ENCODE results near the gene IGSF9B. TPM values are rescaled to one million over a fixed set of nuclear protein-coding genes. Genes with fewer than 3 reads are reported as not detected.

IGSF9B gene
- total and polyA plus RNA-seq, 3 experiments from 2014 or later = 1.4 to 15.2 (median 12.2) TPM

DNA sequence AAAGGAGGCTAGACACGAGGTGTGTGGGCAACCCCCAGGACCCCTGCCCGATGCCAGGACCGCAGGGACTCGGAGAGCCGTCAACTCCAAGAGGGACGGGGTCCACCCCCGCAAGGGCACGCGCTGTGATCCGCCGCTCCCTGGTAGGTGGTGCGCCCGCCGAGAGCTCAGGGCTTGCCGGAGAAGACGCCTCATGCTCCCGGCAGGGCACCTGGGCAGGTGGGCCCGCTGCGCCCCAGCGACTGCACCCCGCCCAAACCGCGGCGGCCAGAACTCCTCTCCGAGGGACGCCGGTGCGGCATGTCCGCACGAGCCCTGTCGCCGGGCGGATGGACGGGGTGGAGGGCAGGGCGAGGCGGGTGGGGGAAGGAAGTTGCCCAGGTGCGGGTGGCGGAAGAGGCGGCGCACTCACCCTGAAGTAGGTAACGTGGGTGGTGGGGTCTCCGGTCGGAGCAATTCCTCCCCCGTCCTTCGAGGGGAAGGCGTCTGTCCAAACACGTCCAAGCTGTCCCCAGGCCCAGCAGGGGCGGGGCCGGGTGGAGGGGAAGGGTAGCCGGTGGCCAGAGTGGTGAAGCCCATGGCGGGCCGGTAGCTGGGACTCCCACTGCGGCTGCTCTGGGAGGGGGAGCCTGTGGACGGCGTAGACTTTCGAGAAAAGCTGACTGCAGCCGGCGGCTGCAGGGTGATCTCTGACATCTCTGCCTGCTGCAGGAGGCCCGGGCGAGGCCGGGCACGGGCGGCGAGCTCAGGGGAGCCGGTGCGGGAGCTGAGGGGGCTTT, 37.2 kb downstream of the IGSF9B start:
- DNase-seq = peak in 1 of 5 donors; percentile 11
- Mint-ChIP-seq H3K27ac (no peak overlapping the region), H3K4me3 (peak overlapping the region in 2 of 7 donors; percentile 23 to 81), H3K27me3 (no peaks in the 10 kb centered on the region), H3K4me1 (peaks cover 0 to 7% (median 4%) of the 10 kb centered on the region in 3 donors), H3K9me3 (no peaks in the 10 kb centered on the region), H3K36me3 (peaks cover 5 to 25% (median 8%) of the 10 kb centered on the region in 3 donors)
- POLR2A ChIA-PET = no interaction called here
- CTCF ChIA-PET = no interaction called here
- H3K9me3 ChIP-seq (ENCODE audit: low read length) = no peaks in the 10 kb centered on the region
- no peak overlapping the region for H3K27ac ChIP-seq (ENCODE audit: low read depth, low read length)
- H3K36me3 ChIP-seq (ENCODE audit: insufficient read depth, low read length) = no peaks in the 10 kb centered on the region
- H3K4me1 ChIP-seq (ENCODE audit: insufficient read depth, low read length) = no peaks in the 10 kb centered on the region
- no peaks in the 10 kb centered on the region for H3K27me3 ChIP-seq (ENCODE audit: insufficient read depth, low read length, poor library complexity, severe bottlenecking)
- no peak overlapping the region for H3K4me3 ChIP-seq (ENCODE audit: low read length)

DNA sequence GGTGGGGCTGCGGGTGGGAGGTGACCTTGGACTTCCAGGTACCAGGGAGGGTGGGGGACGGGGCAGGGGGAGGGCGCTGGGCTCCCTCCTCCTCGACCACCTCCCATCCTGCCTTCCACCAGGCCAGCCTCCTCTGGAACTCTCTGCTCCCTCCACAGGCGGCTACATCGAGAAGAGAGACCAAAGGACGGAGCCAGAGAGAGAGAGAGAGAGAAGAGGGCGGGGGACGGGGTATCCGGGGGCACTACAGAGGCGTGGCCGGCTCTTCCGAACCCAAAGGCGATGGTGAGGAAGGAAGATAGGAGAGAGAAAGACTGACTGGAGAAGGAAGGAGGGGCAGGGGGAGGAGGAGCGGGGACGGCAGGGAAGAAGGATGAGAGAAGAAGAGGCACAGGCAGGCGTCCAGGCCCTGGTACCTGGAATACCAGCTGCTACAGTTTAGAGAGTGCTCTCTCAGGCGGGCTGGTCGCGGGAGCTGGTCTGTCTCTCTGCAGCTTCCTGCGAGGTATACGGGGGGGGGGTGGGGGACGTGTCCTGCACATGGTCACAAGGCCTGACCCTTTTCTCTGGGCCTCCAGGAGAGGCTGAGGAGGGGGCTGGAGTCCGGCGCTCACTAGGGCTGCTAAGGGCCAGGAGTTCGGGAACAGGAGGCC, 38.0 kb downstream of the IGSF9B start:
- no peaks in the 10 kb centered on the region for H3K36me3 ChIP-seq (ENCODE audit: insufficient read depth, low read length)
- H3K27ac Mint-ChIP-seq = peak overlapping the region in 2 of 8 donors; percentile 54 to 70
- H3K4me1 Mint-ChIP-seq = peaks cover 0 to 7% (median 4%) of the 10 kb centered on the region in 3 donors
- peaks cover 5 to 24% (median 12%) of the 10 kb centered on the region in 3 donors for H3K36me3 Mint-ChIP-seq
- no peak for DNase-seq
- H3K4me3 Mint-ChIP-seq = peak overlapping the region in 6 of 7 donors; percentile 37 to 81 (median 53)
- H3K9me3 ChIP-seq (ENCODE audit: low read length) = no peaks in the 10 kb centered on the region
- no peak overlapping the region for H3K27ac ChIP-seq (ENCODE audit: low read depth, low read length)
- ChIA-PET POLR2A (no interaction called here), CTCF (no interaction called here)
- H3K27me3 ChIP-seq (ENCODE audit: insufficient read depth, low read length, poor library complexity, severe bottlenecking) = no peaks in the 10 kb centered on the region
- no peak overlapping the region for H3K4me3 ChIP-seq (ENCODE audit: low read length)
- H3K27me3 Mint-ChIP-seq = no peaks in the 10 kb centered on the region
- H3K4me1 ChIP-seq (ENCODE audit: insufficient read depth, low read length) = no peaks in the 10 kb centered on the region
- H3K9me3 Mint-ChIP-seq = no peaks in the 10 kb centered on the region

DNA sequence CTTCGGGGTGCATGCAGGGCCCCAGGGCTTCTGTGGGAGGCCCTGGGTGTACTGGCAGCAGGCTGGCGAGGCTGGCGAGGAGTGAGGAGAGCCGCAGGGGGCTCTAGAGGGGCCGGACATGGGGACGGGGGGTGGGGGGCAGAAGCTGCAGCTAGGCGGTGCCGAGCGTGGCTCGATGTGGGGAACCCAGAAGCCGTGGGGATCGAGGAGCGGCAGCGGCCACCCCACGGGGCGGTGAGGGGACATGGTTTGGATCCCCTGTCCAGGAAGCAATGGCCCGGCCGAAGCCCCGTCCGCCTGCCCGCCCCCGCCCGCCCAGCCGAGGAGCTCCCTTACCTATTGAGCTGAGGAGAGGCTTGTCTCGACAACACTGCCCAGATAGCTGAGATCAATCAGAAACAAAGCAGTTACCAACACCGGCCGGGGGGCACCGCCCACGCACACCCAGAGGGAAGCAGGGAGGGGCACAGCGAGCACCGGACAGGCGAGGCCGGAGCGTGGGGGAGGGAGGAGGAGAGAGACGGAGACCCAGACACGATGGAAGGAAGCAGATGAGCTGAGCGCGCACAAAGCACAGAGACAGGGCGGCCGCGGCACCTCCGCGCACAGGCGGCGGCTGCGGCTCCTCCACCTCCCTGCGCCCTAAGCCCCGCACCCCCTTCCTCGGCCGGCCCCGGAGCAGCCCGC, 38.7 kb downstream of the IGSF9B start:
- Histone ChIP-seq H3K4me3 (ENCODE audit: low read length) (no peak overlapping the region), H3K4me1 (ENCODE audit: insufficient read depth, low read length) (no peaks in the 10 kb centered on the region), H3K27me3 (ENCODE audit: insufficient read depth, low read length, poor library complexity, severe bottlenecking) (no peaks in the 10 kb centered on the region), H3K9me3 (ENCODE audit: low read length) (no peaks in the 10 kb centered on the region), H3K27ac (ENCODE audit: low read depth, low read length) (no peak overlapping the region), H3K36me3 (ENCODE audit: insufficient read depth, low read length) (no peaks in the 10 kb centered on the region)
- Mint-ChIP-seq H3K27me3 (no peaks in the 10 kb centered on the region), H3K36me3 (peaks cover 5 to 28% (median 14%) of the 10 kb centered on the region in 3 donors), H3K4me3 (peak overlapping the region in 5 of 7 donors; percentile 16 to 75 (median 49)), H3K9me3 (no peaks in the 10 kb centered on the region), H3K4me1 (peaks cover 0 to 7% (median 4%) of the 10 kb centered on the region in 3 donors), H3K27ac (no peak overlapping the region)
- ChIA-PET CTCF (no interaction called here), POLR2A (no interaction called here)
- DNase-seq = no peak

DNA sequence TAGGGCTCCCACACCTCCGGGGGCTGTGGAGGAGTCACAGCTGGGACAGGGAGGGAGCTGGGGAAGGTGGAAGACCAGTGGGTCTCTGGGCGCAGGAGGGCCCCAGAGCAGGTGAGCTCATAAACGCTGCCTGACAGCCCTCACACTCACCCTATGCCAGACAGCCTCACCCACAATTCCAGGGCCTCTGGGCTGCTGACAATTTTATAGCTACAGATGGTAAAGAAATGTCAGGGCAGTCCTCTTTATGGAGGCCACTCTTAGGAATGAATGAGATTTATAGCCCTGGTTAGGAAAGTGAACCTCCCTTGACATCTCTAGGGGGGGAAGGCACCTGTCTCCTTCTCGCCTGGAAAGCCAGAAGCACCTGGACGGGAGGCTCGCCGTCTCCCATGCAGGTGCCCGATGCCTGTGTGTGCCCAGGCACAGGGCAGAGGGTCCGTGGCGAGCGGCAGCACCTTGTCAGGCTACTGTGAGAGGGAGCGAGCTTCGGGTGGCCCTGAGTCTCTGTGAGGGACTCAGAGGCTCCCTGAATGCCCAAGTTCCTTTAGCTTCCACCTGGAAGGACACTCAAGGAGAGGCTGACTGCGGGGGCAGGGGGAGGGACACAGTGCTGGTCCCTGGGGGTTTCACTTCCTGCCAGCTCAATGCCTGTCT, 39.9 kb downstream of the IGSF9B start:
- CTCF ChIA-PET = interaction anchor here (1.3 to 1.9 kb wide), 2 partner anchors 10 to 11 kb away, joined by 3 to 5 read pairs; no protein-coding TSS in a partner anchor
- peaks cover 5 to 32% (median 12%) of the 10 kb centered on the region in 3 donors for H3K36me3 Mint-ChIP-seq
- H3K36me3 ChIP-seq (ENCODE audit: insufficient read depth, low read length) = no peaks in the 10 kb centered on the region
- POLR2A ChIA-PET = no interaction called here
- no peaks in the 10 kb centered on the region for H3K9me3 Mint-ChIP-seq
- H3K27me3 Mint-ChIP-seq = no peaks in the 10 kb centered on the region
- no peak for DNase-seq
- H3K27me3 ChIP-seq (ENCODE audit: insufficient read depth, low read length, poor library complexity, severe bottlenecking) = no peaks in the 10 kb centered on the region
- no peaks in the 10 kb centered on the region for H3K4me1 ChIP-seq (ENCODE audit: insufficient read depth, low read length)
- peak overlapping the region in 1 of 7 donors; percentile 41 for H3K4me3 Mint-ChIP-seq
- H3K27ac ChIP-seq (ENCODE audit: low read depth, low read length) = no peak overlapping the region
- no peak overlapping the region for H3K27ac Mint-ChIP-seq
- no peak overlapping the region for H3K4me3 ChIP-seq (ENCODE audit: low read length)
- peaks cover 0 to 7% (median 4%) of the 10 kb centered on the region in 3 donors for H3K4me1 Mint-ChIP-seq
- H3K9me3 ChIP-seq (ENCODE audit: low read length) = no peaks in the 10 kb centered on the region

DNA sequence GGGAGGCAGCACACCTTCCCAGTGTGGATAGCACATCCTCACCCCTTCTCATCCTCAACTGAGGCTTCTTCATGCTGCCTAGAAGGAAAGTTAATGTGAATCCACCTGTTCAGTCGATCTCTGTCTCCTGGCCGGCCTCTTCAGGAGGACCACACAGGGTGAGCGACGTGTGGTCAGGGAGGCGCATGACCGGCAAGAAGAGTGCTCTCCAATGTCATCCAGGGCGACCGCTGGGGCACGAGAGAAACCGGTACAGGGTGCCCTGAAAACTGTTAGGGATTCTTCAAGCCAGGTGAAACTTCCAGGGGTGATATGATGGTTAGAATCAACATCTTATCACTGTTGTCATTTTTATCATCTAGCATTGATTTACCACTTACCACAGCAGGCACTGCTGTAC, 43.0 kb downstream of the IGSF9B start:
- no peak overlapping the region for H3K4me3 ChIP-seq (ENCODE audit: low read length)
- ChIA-PET CTCF (no interaction called here), POLR2A (no interaction called here)
- no peaks in the 10 kb centered on the region for H3K9me3 ChIP-seq (ENCODE audit: low read length)
- Mint-ChIP-seq H3K27ac (no peak overlapping the region), H3K4me1 (peaks cover 0 to 5% (median 4%) of the 10 kb centered on the region in 3 donors), H3K36me3 (peaks cover 4 to 38% (median 17%) of the 10 kb centered on the region in 3 donors), H3K4me3 (no peak overlapping the region), H3K27me3 (no peaks in the 10 kb centered on the region), H3K9me3 (no peaks in the 10 kb centered on the region)
- H3K27ac ChIP-seq (ENCODE audit: low read depth, low read length) = no peak overlapping the region
- H3K27me3 ChIP-seq (ENCODE audit: insufficient read depth, low read length, poor library complexity, severe bottlenecking) = no peaks in the 10 kb centered on the region
- peaks cover 8% of the 10 kb centered on the region for H3K36me3 ChIP-seq (ENCODE audit: insufficient read depth, low read length)
- no peaks in the 10 kb centered on the region for H3K4me1 ChIP-seq (ENCODE audit: insufficient read depth, low read length)
- DNase-seq = no peak

DNA sequence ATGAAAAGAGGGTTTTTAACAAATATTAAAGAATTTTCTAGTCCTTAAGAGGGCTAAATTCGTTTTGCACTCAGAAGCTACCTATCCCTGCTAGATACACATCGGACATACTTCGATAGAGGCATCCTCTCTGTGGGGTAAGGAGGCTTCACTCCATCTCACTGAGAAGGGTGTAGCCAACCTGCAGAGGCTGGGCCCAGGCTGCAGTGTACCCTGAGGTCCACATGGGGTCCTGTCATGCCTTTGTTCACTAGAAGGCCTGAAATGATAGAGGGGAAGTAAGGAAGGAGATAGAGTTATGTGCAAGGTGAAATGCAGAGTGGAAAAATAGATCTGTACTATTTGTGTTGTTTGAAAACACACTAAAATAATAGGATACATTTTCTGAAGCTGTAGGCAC, 45.6 kb downstream of the IGSF9B start:
- Histone ChIP-seq H3K36me3 (ENCODE audit: insufficient read depth, low read length) (peaks cover 8% of the 10 kb centered on the region), H3K9me3 (ENCODE audit: low read length) (no peaks in the 10 kb centered on the region), H3K27ac (ENCODE audit: low read depth, low read length) (no peak overlapping the region), H3K4me3 (ENCODE audit: low read length) (no peak overlapping the region), H3K27me3 (ENCODE audit: insufficient read depth, low read length, poor library complexity, severe bottlenecking) (no peaks in the 10 kb centered on the region), H3K4me1 (ENCODE audit: insufficient read depth, low read length) (no peaks in the 10 kb centered on the region)
- ChIA-PET POLR2A (interaction anchor here (0.5 kb wide), 1 partner anchor 291 kb away, joined by 8 read pairs; no protein-coding TSS in a partner anchor), CTCF (no interaction called here)
- no peaks in the 10 kb centered on the region for H3K9me3 Mint-ChIP-seq
- no peaks in the 10 kb centered on the region for H3K4me1 Mint-ChIP-seq
- H3K27ac Mint-ChIP-seq = peak overlapping the region in 2 of 8 donors; percentile 56 to 64
- no peaks in the 10 kb centered on the region for H3K27me3 Mint-ChIP-seq
- peaks cover 4 to 51% (median 20%) of the 10 kb centered on the region in 3 donors for H3K36me3 Mint-ChIP-seq
- no peak for DNase-seq
- no peak overlapping the region for H3K4me3 Mint-ChIP-seq

DNA sequence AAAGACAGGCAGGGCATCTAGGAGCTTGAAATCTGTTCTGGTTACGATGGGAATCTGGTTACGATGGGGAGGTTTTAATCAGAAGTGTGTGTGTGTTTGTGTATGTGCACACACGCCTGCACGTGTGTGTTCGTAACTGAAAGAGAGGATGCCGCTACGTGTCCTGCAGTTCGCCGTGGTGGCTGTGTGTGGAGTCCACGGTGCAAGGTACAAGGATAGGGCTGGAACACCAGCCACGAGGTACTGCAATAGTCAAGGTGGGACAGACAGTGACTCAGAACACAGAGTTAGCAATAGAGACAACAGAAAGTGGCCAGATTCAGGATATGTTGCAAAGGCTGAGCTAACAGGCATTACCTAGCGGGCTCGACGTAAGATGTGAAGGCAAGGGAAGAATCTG, 46.7 kb downstream of the IGSF9B start:
- no peaks in the 10 kb centered on the region for H3K27me3 ChIP-seq (ENCODE audit: insufficient read depth, low read length, poor library complexity, severe bottlenecking)
- H3K4me3 Mint-ChIP-seq = no peak overlapping the region
- no peak overlapping the region for H3K27ac Mint-ChIP-seq
- H3K4me3 ChIP-seq (ENCODE audit: low read length) = no peak overlapping the region
- peaks cover 7 to 51% (median 19%) of the 10 kb centered on the region in 3 donors for H3K36me3 Mint-ChIP-seq
- peaks cover 8% of the 10 kb centered on the region for H3K36me3 ChIP-seq (ENCODE audit: insufficient read depth, low read length)
- DNase-seq = no peak
- H3K27me3 Mint-ChIP-seq = no peaks in the 10 kb centered on the region
- H3K9me3 Mint-ChIP-seq = no peaks in the 10 kb centered on the region
- no peaks in the 10 kb centered on the region for H3K4me1 ChIP-seq (ENCODE audit: insufficient read depth, low read length)
- ChIA-PET CTCF (interaction anchor here (0.9 kb wide), 1 partner anchor 29 kb away, joined by 3 read pairs; no protein-coding TSS in a partner anchor), POLR2A (no interaction called here)
- H3K4me1 Mint-ChIP-seq = no peaks in the 10 kb centered on the region
- H3K27ac ChIP-seq (ENCODE audit: low read depth, low read length) = no peak overlapping the region
- H3K9me3 ChIP-seq (ENCODE audit: low read length) = no peaks in the 10 kb centered on the region

All from CD8-positive, alpha-beta memory T cell (primary cell).